ENCODE results near the gene ABCG2. TPM values are rescaled to one million over a fixed set of nuclear protein-coding genes. Genes with fewer than 3 reads are reported as not detected.

Gene ABCG2
- total RNA-seq, result 10 to 100 TPM in 1 of 5 donors, 1 to 10 TPM in 2, not detected in 2; 1.3 to 17.8 (median 6.4) TPM
- polyA plus RNA-seq, result under 1 TPM; 0.25 to 0.61 (median 0.55) TPM
- long read RNA-seq, donor 1, result 0 reads
- long read RNA-seq, donor 2, full-length matches to known transcripts, result 1 of 1 reads
- long read RNA-seq, donor 2, partial matches to known transcripts, result 0 of 1 reads
- long read RNA-seq, donor 2, other reads (novel, unspliced or antisense), result 0 of 1 reads
- long read RNA-seq, donor 3, result 0 reads
- long read RNA-seq, donor 4, result 0 reads
- long read RNA-seq, donor 5, full-length matches to known transcripts, result 1 of 1 reads
- long read RNA-seq, donor 5, partial matches to known transcripts, result 0 of 1 reads
- long read RNA-seq, donor 5, other reads (novel, unspliced or antisense), result 0 of 1 reads
- long read RNA-seq, donor 6, full-length matches to known transcripts, result 1 of 1 reads
- long read RNA-seq, donor 6, partial matches to known transcripts, result 0 of 1 reads
- long read RNA-seq, donor 6, other reads (novel, unspliced or antisense), result 0 of 1 reads
- long read RNA-seq, donor 7, full-length matches to known transcripts, result 1 of 1 reads
- long read RNA-seq, donor 7, partial matches to known transcripts, result 0 of 1 reads
- long read RNA-seq, donor 7, other reads (novel, unspliced or antisense), result 0 of 1 reads
- long read RNA-seq, donor 8, result 0 reads
- long read RNA-seq, donor 9, result 0 reads
- long read RNA-seq, donor 10, result 0 reads

- peak in 1 of 2 donors; percentile 59 for DNase-seq
- WGBS, 5 donors, result 0 to 2% (median 1%) methylated on average over 27 to 70 of the region's 70 CpGs
- peak within 1 kb of the TSS in 4 of 5 donors; percentile 23 to 47 (median 36) for H3K27ac ChIP-seq
These were observed at the start of gene ABCG2 for GRCh38 chr4:88158489-88159228. Gene ABCG2 (minus strand): TSS chr4:88158639. CDS start chr4:88139995, 18,644 bp downstream.

GRCh38 chr4:88208156-88208555, 49.7 kb upstream of the ABCG2 start:
- TF ChIP-seq POLR2AphosphoS5 (IDR thresholded peaks at IDR 0.05) (no peak), EP300 (IDR thresholded peaks at IDR 0.05) (no peak), POLR2A (IDR thresholded peaks at IDR 0.05) (no peak)
- TF ChIP-seq, protein P1, sequence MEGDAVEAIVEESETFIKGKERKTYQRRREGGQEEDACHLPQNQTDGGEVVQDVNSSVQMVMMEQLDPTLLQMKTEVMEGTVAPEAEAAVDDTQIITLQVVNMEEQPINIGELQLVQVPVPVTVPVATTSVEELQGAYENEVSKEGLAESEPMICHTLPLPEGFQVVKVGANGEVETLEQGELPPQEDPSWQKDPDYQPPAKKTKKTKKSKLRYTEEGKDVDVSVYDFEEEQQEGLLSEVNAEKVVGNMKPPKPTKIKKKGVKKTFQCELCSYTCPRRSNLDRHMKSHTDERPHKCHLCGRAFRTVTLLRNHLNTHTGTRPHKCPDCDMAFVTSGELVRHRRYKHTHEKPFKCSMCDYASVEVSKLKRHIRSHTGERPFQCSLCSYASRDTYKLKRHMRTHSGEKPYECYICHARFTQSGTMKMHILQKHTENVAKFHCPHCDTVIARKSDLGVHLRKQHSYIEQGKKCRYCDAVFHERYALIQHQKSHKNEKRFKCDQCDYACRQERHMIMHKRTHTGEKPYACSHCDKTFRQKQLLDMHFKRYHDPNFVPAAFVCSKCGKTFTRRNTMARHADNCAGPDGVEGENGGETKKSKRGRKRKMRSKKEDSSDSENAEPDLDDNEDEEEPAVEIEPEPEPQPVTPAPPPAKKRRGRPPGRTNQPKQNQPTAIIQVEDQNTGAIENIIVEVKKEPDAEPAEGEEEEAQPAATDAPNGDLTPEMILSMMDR (IDR thresholded peaks at IDR 0.05), result no peak
- WGBS, 5 donors, result 56 to 73% (median 70%) methylated on average over 4 of the region's 4 CpGs
- intact Hi-C loops (cut with DNase I; ENCODE audit: low total_unique reads), result loop anchor here (5.0 to 10.0 kb wide), 2 partner anchors 171 to 353 kb away; no protein-coding TSS in a partner anchor
- H3K27me3 ChIP-seq, result no peaks in the 10 kb centered on the region
- H3K4me1 ChIP-seq, result peaks cover 0 to 11% (median 4%) of the 10 kb centered on the region in 4 donors
- DNase-seq, result no peak
- H3K27ac ChIP-seq, result no peak overlapping the region
- H3K4me3 ChIP-seq, result no peak overlapping the region
- no peaks in the 10 kb centered on the region for H3K9me3 ChIP-seq
- no peaks in the 10 kb centered on the region for H3K36me3 ChIP-seq

More at GRCh38 chr4:88158489-88159228, at the start of gene ABCG2:
- H3K4me1 ChIP-seq, result peaks cover 0 to 14% (median 12%) of the 10 kb centered on the region in 4 donors
- peaks cover 0 to 15% (median 6%) of the 10 kb centered on the region in 3 donors for H3K27me3 ChIP-seq
- no peaks in the 10 kb centered on the region for H3K9me3 ChIP-seq
- TF ChIP-seq, protein P1 (IDR thresholded peaks at IDR 0.05), result no peak
- no peak for TF ChIP-seq POLR2A (IDR thresholded peaks at IDR 0.05)
- TF ChIP-seq POLR2AphosphoS5 (IDR thresholded peaks at IDR 0.05), result no peak
- TF ChIP-seq EP300 (IDR thresholded peaks at IDR 0.05), result no peak
- peak within 1 kb of the TSS; percentile 49 to 80 (median 62) for H3K4me3 ChIP-seq
- intact Hi-C loops (cut with DNase I; ENCODE audit: low total_unique reads), result no loop called here
- H3K36me3 ChIP-seq, result no peaks in the 10 kb centered on the region

GRCh38 chr4:88207171-88207570, 48.7 kb upstream of the ABCG2 start:
- Histone ChIP-seq H3K4me1 (peaks cover 0 to 11% (median 4%) of the 10 kb centered on the region in 4 donors), H3K27me3 (no peaks in the 10 kb centered on the region), H3K9me3 (no peaks in the 10 kb centered on the region), H3K4me3 (no peak overlapping the region), H3K27ac (no peak overlapping the region), H3K36me3 (no peaks in the 10 kb centered on the region)
- intact Hi-C loops (cut with DNase I; ENCODE audit: low total_unique reads), result loop anchor here (5.0 to 10.0 kb wide), 2 partner anchors 170 to 352 kb away; no protein-coding TSS in a partner anchor
- 60 to 85% (median 78%) methylated on average over 4 of the region's 4 CpGs for WGBS, 5 donors
- TF ChIP-seq EP300 (IDR thresholded peaks at IDR 0.05), result no peak
- TF ChIP-seq POLR2A (IDR thresholded peaks at IDR 0.05), result no peak
- no peak for TF ChIP-seq POLR2AphosphoS5 (IDR thresholded peaks at IDR 0.05)
- TF ChIP-seq, protein P1 (IDR thresholded peaks at IDR 0.05), result no peak
- no peak for DNase-seq

- H3K4me1 ChIP-seq, result peaks cover 0 to 6% (median 1%) of the 10 kb centered on the region in 4 donors
- H3K4me3 ChIP-seq, result no peak overlapping the region
- TF ChIP-seq POLR2AphosphoS5 (IDR thresholded peaks at IDR 0.05), result no peak
- TF ChIP-seq EP300 (IDR thresholded peaks at IDR 0.05), result no peak
- TF ChIP-seq POLR2A (IDR thresholded peaks at IDR 0.05), result no peak
- H3K27ac ChIP-seq, result peak overlapping the region in 1 of 5 donors; percentile 25
- intact Hi-C loops (cut with DNase I; ENCODE audit: low total_unique reads), result loop anchor here (5.0 to 10.0 kb wide), 2 partner anchors 168 to 350 kb away; no protein-coding TSS in a partner anchor
- no peak for DNase-seq
- no peaks in the 10 kb centered on the region for H3K9me3 ChIP-seq
- no peaks in the 10 kb centered on the region for H3K36me3 ChIP-seq
- H3K27me3 ChIP-seq, result no peaks in the 10 kb centered on the region
- WGBS, 5 donors, result 6 to 16% (median 8%) methylated on average over 1 of the region's 1 CpG
These were observed 46.4 kb upstream of the ABCG2 start for GRCh38 chr4:88204882-88205281.
